Duodenal mucosa (tissue), 2 donors: ENCODE measurements around the gene MPL.

Source experiments
- H3K27ac ChIP-seq: one replicate; pipeline ENCODE4 v1.7.0; 2013; ENCODE audit warnings: low read depth, low read length
- H3K27me3 ChIP-seq, 2 donors: one replicate each; pipeline ENCODE4 v1.7.0; 2013; ENCODE audit warnings: low read length in 2 of 2, control low read depth in 1 of 2; ENCODE audit not compliant: insufficient read depth in 2 of 2, control insufficient read depth in 1 of 2
- H3K36me3 ChIP-seq, 2 donors: one replicate each; pipeline ENCODE4 v1.7.0; 2013; ENCODE audit warnings: low read length in 2 of 2, control low read depth in 1 of 2; ENCODE audit not compliant: insufficient read depth in 2 of 2, control insufficient read depth in 1 of 2
- H3K4me1 ChIP-seq, 2 donors: one replicate each; pipeline ENCODE4 v1.7.0; 2013; ENCODE audit warnings: low read length in 2 of 2, control low read depth in 1 of 2; ENCODE audit not compliant: insufficient read depth in 2 of 2, control insufficient read depth in 1 of 2
- H3K4me3 ChIP-seq, 2 donors: one replicate each; pipeline ENCODE4 v1.7.0; 2013; ENCODE audit warnings: low read length in 2 of 2, low read depth in 1 of 2
- H3K9ac ChIP-seq, 2 donors: one replicate each; pipeline ENCODE4 v1.7.0; 2013; ENCODE audit warnings: low read length in 2 of 2, low read depth in 1 of 2
- H3K9me3 ChIP-seq, 2 donors: one replicate each; pipeline ENCODE4 v1.7.0; 2013; ENCODE audit warnings: low read length in 2 of 2, control low read depth in 1 of 2; ENCODE audit not compliant: control insufficient read depth in 1 of 2

MPL gene

GRCh38 chr1:43298055-43298454, 39.6 kb upstream of the MPL start:
- Histone ChIP-seq H3K9me3 (no peaks in the 10 kb centered on the region), H3K27ac (no peak overlapping the region), H3K27me3 (no peaks in the 10 kb centered on the region), H3K4me3 (no peak overlapping the region), H3K4me1 (peaks cover 29 to 36% of the 10 kb centered on the region in 2 donors), H3K9ac (no peak overlapping the region), H3K36me3 (no peaks in the 10 kb centered on the region)

GRCh38 chr1:43299101-43299500, 38.5 kb upstream of the MPL start:
- Histone ChIP-seq H3K27ac (no peak overlapping the region), H3K36me3 (no peaks in the 10 kb centered on the region), H3K4me3 (no peak overlapping the region), H3K9ac (no peak overlapping the region), H3K9me3 (no peaks in the 10 kb centered on the region), H3K27me3 (no peaks in the 10 kb centered on the region), H3K4me1 (peaks cover 28 to 36% of the 10 kb centered on the region in 2 donors)

- Histone ChIP-seq H3K9ac (no peak within 1 kb of the TSS), H3K27ac (peak within 1 kb of the TSS; percentile 8), H3K4me1 (peaks cover 21 to 28% of the 10 kb centered on the region in 2 donors)
These were observed 37.1 kb upstream of the MPL start, which contains the start of gene TIE1 for GRCh38 chr1:43300378-43301094. Gene TIE1, plus strand, starts transcription at chr1:43300982. Its CDS starts 90 bp downstream, at chr1:43301072.

GRCh38 chr1:43302201-43302600, 35.4 kb upstream of the MPL start:
- Histone ChIP-seq H3K27me3 (no peaks in the 10 kb centered on the region), H3K36me3 (no peaks in the 10 kb centered on the region), H3K4me3 (no peak overlapping the region), H3K4me1 (peaks cover 22 to 28% of the 10 kb centered on the region in 2 donors), H3K9me3 (no peaks in the 10 kb centered on the region), H3K9ac (no peak overlapping the region), H3K27ac (no peak overlapping the region)

More at GRCh38 chr1:43300378-43301094, 37.1 kb upstream of the MPL start, which contains the start of gene TIE1:
- no peaks in the 10 kb centered on the region for H3K36me3 ChIP-seq
- no peaks in the 10 kb centered on the region for H3K9me3 ChIP-seq
- no peaks in the 10 kb centered on the region for H3K27me3 ChIP-seq
- H3K4me3 ChIP-seq = no peak within 1 kb of the TSS

- no peaks in the 10 kb centered on the region for H3K9me3 ChIP-seq
- H3K4me1 ChIP-seq = peaks cover 22 to 28% of the 10 kb centered on the region in 2 donors
- no peak overlapping the region for H3K4me3 ChIP-seq
- H3K36me3 ChIP-seq = no peaks in the 10 kb centered on the region
- H3K27me3 ChIP-seq = no peaks in the 10 kb centered on the region
- H3K9ac ChIP-seq = no peak overlapping the region
- H3K27ac ChIP-seq = no peak overlapping the region
These were observed 34.7 kb upstream of the MPL start for GRCh38 chr1:43302721-43303470.

- no peak overlapping the region for H3K9ac ChIP-seq
- H3K4me1 ChIP-seq = peaks cover 22 to 28% of the 10 kb centered on the region in 2 donors
- H3K36me3 ChIP-seq = no peaks in the 10 kb centered on the region
- no peak overlapping the region for H3K4me3 ChIP-seq
- no peaks in the 10 kb centered on the region for H3K27me3 ChIP-seq
- no peak overlapping the region for H3K27ac ChIP-seq
- H3K9me3 ChIP-seq = no peaks in the 10 kb centered on the region
These were observed 33.9 kb upstream of the MPL start for GRCh38 chr1:43303471-43304313.

- Histone ChIP-seq H3K27ac (no peak overlapping the region), H3K9ac (no peak overlapping the region), H3K36me3 (no peaks in the 10 kb centered on the region), H3K27me3 (no peaks in the 10 kb centered on the region), H3K9me3 (no peaks in the 10 kb centered on the region), H3K4me1 (peaks cover 22 to 28% of the 10 kb centered on the region in 2 donors), H3K4me3 (no peak overlapping the region)
These were observed 33.3 kb upstream of the MPL start for GRCh38 chr1:43304314-43304681.

GRCh38 chr1:43304771-43305300, 32.8 kb upstream of the MPL start:
- Histone ChIP-seq H3K36me3 (no peaks in the 10 kb centered on the region), H3K9ac (no peak overlapping the region), H3K4me1 (peaks cover 22 to 28% of the 10 kb centered on the region in 2 donors), H3K27me3 (no peaks in the 10 kb centered on the region), H3K4me3 (no peak overlapping the region), H3K9me3 (no peaks in the 10 kb centered on the region), H3K27ac (no peak overlapping the region)

- no peak overlapping the region for H3K9ac ChIP-seq
- no peaks in the 10 kb centered on the region for H3K27me3 ChIP-seq
- no peaks in the 10 kb centered on the region for H3K36me3 ChIP-seq
- no peak overlapping the region for H3K4me3 ChIP-seq
- no peak overlapping the region for H3K27ac ChIP-seq
- no peaks in the 10 kb centered on the region for H3K9me3 ChIP-seq
- H3K4me1 ChIP-seq = peaks cover 22 to 28% of the 10 kb centered on the region in 2 donors
These were observed 32.2 kb upstream of the MPL start for GRCh38 chr1:43305461-43305860.
